Stomach (tissue), 9 donors: ENCODE results near the gene TEDC2. TPM values are rescaled to one million over a fixed set of nuclear protein-coding genes. Genes with fewer than 3 reads are reported as not detected.

Experiments used
- DNase-seq, 2 donors: peaks; one replicate each; pipeline versions ENCODE4 v3.0.0 to v3.0.0-alpha.2; 2013 to 2019
- H3K27ac ChIP-seq, 5 donors: fragments of 200-600 bp in 4 of 5; sonication (generic) in 4 of 5; one replicate each; pipeline ENCODE4 v1.5.1; 2013 to 2019; ENCODE audit warnings: mild to moderate bottlenecking in 1 of 5, moderate library complexity in 1 of 5
- H3K27me3 ChIP-seq, 3 donors: fragments of 200-600 bp; sonication (generic); one replicate each; pipeline ENCODE4 v1.5.1; 2017 to 2019; ENCODE audit warnings: mixed run types in 1 of 3
- H3K36me3 ChIP-seq, 4 donors: fragments of 200-600 bp; sonication (generic); 1 replicate in 3 of 4; 2 replicates in 1 of 4; pipeline ENCODE4 v1.5.1; 2016 to 2019
- H3K4me1 ChIP-seq, 4 donors: fragments of 200-600 bp; sonication (generic); one replicate each; pipeline ENCODE4 v1.5.1; 2016 to 2019
- H3K4me3 ChIP-seq, 4 donors: fragments of 200-600 bp; sonication (generic) in 3 of 4; one replicate each; pipeline ENCODE4 v1.5.1; 2016 to 2019; ENCODE audit warnings: mild to moderate bottlenecking in 1 of 4
- H3K9me3 ChIP-seq, 4 donors: fragments of 200-600 bp; sonication (generic); one replicate each; pipeline ENCODE4 v1.5.1; 2016 to 2019
- CTCF ChIP-seq, 7 experiments: fragments of 450-650 bp in 4 of 7; fragments of 200-600 bp in 3 of 7; sonication (generic) in 3 of 7; IDR thresholded peaks; one replicate each; pipeline ENCODE4 v1.5.1; 2016 to 2019; ENCODE audit warnings: antibody characterized with exemption in 7 of 7, control low read depth in 2 of 7, mild to moderate bottlenecking in 1 of 7
- EP300 ChIP-seq: sonication (generic); formaldehyde crosslinking; IDR thresholded peaks from one replicate; pipeline ENCODE4 v1.6.1; 2017; ENCODE audit warnings: antibody characterized with exemption
- POLR2A ChIP-seq, 4 donors: fragments of 450-650 bp; IDR thresholded peaks; one replicate each; pipeline ENCODE4 v1.6.1; 2016; ENCODE audit warnings: antibody characterized with exemption in 4 of 4, control low read depth in 2 of 4, mild to moderate bottlenecking in 1 of 4, moderate library complexity in 1 of 4
- POLR2AphosphoS5 ChIP-seq, 3 donors: sonication (generic); formaldehyde crosslinking; IDR thresholded peaks; one replicate each; pipeline ENCODE4 v1.6.1; 2016; ENCODE audit warnings: antibody characterized with exemption in 3 of 3
- WGBS, 5 donors: extraction: QIAGEN DNeasy Blood & Tissue Kit in 3 of 5; methylation state at CpG; one replicate each; pipeline versions ENCODE4 v1.1.5 to v1.1.7; 2013 to 2018; 5-methylcytosine and 5-hydroxymethylcytosine counted together
- intact Hi-C: fragments of 100-400 bp; cut with DNase I; formaldehyde crosslinking; loops from one replicate; pipeline ENCODE4 v1.15.1; 2023; ENCODE audit warnings: low total_unique reads
- polyA plus RNA-seq, 3 donors: library from polyadenylated mRNA; stranded (reverse); fragments of 200-250 nt; gene quantifications; one replicate each; pipeline ENCODE4 v1.2.3, GENCODE V29; 2013
- total RNA-seq, 5 donors: library from RNA; depleted of rRNA; stranded (reverse); fragments of >200 nt; gene quantifications; one replicate each; pipeline versions ENCODE4 v1.1.0 to v1.2.3, GENCODE V29; 2014 to 2016
- donor health status: healthy with polysubstance abuse.
- donor health status: Bipolar disorder and iron deficiency.
- donor health status: healthy.

Gene TEDC2
- total and polyA plus RNA-seq, 8 donors: 1.3 to 3.8 (median 2.7) TPM; not detected in 3

- WGBS, 5 donors: 81 to 90% (median 84%) methylated on average over 18 to 20 of the region's 20 CpGs
- peaks cover 14 to 52% (median 38%) of the 10 kb centered on the region in 4 donors for H3K4me1 ChIP-seq
- DNase-seq: no peak
- TF ChIP-seq POLR2AphosphoS5 (IDR thresholded peaks at IDR 0.05) (no peak), EP300 (no peak), CTCF (IDR thresholded peaks at IDR 0.05) (no peak), POLR2A (IDR thresholded peaks at IDR 0.05) (no peak)
- H3K9me3 ChIP-seq: no peaks in the 10 kb centered on the region
- H3K27me3 ChIP-seq: no peaks in the 10 kb centered on the region
- peaks cover 0 to 50% (median 41%) of the 10 kb centered on the region in 4 donors for H3K36me3 ChIP-seq
- H3K4me3 ChIP-seq: no peak overlapping the region
- intact Hi-C loops: no loop called here
- no peak overlapping the region for H3K27ac ChIP-seq
These were observed 40.6 kb downstream of the TEDC2 start for GRCh38 chr16:2500430-2500917.

- Histone ChIP-seq H3K4me1 (peaks cover 14 to 52% (median 38%) of the 10 kb centered on the region in 4 donors), H3K4me3 (peak overlapping the region; percentile 8 to 32 (median 26))
- intact Hi-C loops: no loop called here
These were observed 41.2 kb downstream of the TEDC2 start for GRCh38 chr16:2500918-2501750.

GRCh38 chr16:2501946-2502895 is 42.3 kb downstream of the TEDC2 start:
- Histone ChIP-seq H3K27ac (peak overlapping the region in 3 of 5 donors; percentile 42 to 71 (median 49)), H3K27me3 (no peaks in the 10 kb centered on the region), H3K36me3 (peaks cover 0 to 32% (median 27%) of the 10 kb centered on the region in 4 donors), H3K4me1 (peaks cover 13 to 51% (median 35%) of the 10 kb centered on the region in 4 donors), H3K9me3 (no peaks in the 10 kb centered on the region), H3K4me3 (no peak overlapping the region)
- 77 to 81% (median 78%) methylated on average over 13 to 18 of the region's 18 CpGs for WGBS, 5 donors
- TF ChIP-seq POLR2A (IDR thresholded peaks at IDR 0.05) (no peak), POLR2AphosphoS5 (IDR thresholded peaks at IDR 0.05) (no peak), EP300 (no peak), CTCF (IDR thresholded peaks at IDR 0.05) (no peak)
- no peak for DNase-seq
- intact Hi-C loops: no loop called here

More at GRCh38 chr16:2500918-2501750, 41.2 kb downstream of the TEDC2 start:
- TF ChIP-seq CTCF (IDR thresholded peaks at IDR 0.05): peak in 5 of 7 experiments; percentile 94 to 98 (median 96)
- TF ChIP-seq EP300: no peak
- TF ChIP-seq POLR2A (IDR thresholded peaks at IDR 0.05): no peak
- peak in 1 of 3 donors; percentile 49 for TF ChIP-seq POLR2AphosphoS5 (IDR thresholded peaks at IDR 0.05)
- no peaks in the 10 kb centered on the region for H3K9me3 ChIP-seq
- H3K27me3 ChIP-seq: no peaks in the 10 kb centered on the region
- WGBS, 5 donors: 38 to 74% (median 41%) methylated on average over 10 to 23 of the region's 23 CpGs
- H3K27ac ChIP-seq: peak overlapping the region in 2 of 5 donors; percentile 34 to 71
- peaks cover 0 to 43% (median 38%) of the 10 kb centered on the region in 4 donors for H3K36me3 ChIP-seq
- DNase-seq: peak; percentile 83 to 96

- Histone ChIP-seq H3K9me3 (no peaks in the 10 kb centered on the region), H3K27me3 (no peaks in the 10 kb centered on the region), H3K36me3 (no peaks in the 10 kb centered on the region), H3K4me3 (no peak overlapping the region), H3K27ac (no peak overlapping the region), H3K4me1 (peaks cover 12 to 35% (median 27%) of the 10 kb centered on the region in 4 donors)
- DNase-seq: no peak
- intact Hi-C loops: no loop called here
- TF ChIP-seq POLR2AphosphoS5 (IDR thresholded peaks at IDR 0.05) (no peak), CTCF (IDR thresholded peaks at IDR 0.05) (no peak), EP300 (no peak), POLR2A (IDR thresholded peaks at IDR 0.05) (no peak)
- WGBS, 5 donors: 90 to 98% (median 94%) methylated on average over 14 of the region's 14 CpGs
These were observed 45.8 kb downstream of the TEDC2 start for GRCh38 chr16:2505695-2506094.
